Activated CD8-positive, alpha-beta memory T cell treated with anti-CD3 and anti-CD28 coated beads for 48 hours (primary cell): ENCODE results near the gene SFXN3.
A peak's percentile ranks its signal among the peaks of the same experiment; 100 is the strongest.

Experiments used
- DNase-seq, 3 experiments: peaks; one replicate each; pipeline ENCODE4 v3.0.0-alpha.2; 2020; ENCODE audit warnings: low read depth in 2 of 3, low spot score in 2 of 3

SFXN3 gene

GRCh38 chr10:101014966-101015581 is 16.0 kb upstream of the SFXN3 start:
- no peak for DNase-seq

GRCh38 chr10:101015582-101015973 is 15.5 kb upstream of the SFXN3 start:
- DNase-seq = no peak

DNA sequence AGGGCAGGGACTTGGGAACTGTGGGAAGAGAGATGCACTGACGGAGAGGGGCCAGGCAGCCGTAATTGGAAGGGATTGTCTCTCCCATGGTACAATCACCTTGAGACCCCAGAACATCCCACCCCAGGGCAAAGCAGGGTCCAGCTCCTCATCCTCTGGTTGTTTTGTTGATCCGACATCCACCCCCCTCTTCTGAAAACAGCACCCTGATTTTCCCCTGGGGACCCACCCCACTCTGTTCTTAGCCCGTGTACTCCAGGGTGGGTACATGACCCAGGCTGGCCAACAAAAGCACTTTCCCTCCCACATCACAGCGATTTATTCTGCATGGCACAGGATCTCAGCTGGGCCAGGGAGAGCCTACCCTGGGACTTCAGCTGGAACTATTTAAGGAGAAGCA is 14.2 kb upstream of the SFXN3 start:
- DNase-seq = no peak

- DNase-seq = no peak
Measured at GRCh38 chr10:101018118-101018599, 12.9 kb upstream of the SFXN3 start.

DNA sequence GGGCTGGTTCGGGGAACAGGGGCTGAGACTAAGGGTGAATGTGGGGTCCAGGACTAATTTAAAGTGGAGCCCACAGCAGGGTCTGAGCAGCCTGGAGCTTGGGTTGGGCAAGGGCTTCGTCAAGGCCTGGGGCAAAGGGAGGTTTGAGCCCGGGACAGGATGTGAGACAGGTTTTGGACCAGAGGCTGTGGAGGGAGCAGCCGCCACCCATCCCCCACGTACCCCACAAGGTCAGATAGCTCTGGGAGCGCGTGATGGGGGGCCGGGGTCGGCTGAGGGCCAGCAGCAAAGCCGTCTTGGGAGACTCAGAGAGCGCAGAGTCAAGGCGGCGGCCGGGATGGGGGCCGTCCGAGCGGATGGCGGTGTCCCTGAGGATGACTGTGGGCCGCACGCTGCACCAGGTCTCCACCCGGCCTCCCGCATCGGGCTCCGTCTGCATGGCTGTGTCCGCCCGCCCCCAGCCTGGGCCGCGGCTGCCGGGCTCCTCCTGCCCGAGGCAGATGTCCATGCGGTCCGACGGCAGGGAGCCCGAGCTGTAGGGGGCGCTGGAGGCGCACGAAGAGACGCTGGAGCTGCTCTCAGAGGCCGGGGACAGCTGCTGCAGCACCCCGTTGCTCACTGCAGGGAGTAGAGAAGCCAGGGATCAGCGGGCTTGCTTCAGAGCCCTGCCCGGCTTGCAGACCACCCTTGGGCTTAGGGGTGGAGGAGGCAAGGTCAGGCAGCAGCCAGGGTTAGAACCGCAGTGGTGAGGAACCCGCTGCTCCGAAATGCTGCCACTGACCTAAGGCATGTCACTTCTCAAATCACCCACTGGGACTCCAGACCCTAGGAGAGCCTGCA is 12.2 kb upstream of the SFXN3 start:
- DNase-seq = peak in 2 of 3 experiments; percentile 60 to 68

DNA sequence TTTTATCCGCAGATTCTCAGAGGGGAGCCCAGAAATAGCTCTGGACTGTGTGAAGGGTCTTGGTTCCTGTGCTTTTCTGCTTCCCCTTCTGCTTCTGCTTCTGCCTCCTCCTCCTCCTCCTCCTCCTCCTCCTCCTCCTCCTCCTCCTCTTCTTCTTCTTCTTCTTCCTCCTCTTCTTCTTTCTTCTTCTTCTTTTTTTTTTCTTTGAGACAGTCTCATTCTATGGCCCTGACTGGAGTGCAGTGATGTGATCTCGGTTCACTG is 11.7 kb upstream of the SFXN3 start:
- DNase-seq = no peak

DNA sequence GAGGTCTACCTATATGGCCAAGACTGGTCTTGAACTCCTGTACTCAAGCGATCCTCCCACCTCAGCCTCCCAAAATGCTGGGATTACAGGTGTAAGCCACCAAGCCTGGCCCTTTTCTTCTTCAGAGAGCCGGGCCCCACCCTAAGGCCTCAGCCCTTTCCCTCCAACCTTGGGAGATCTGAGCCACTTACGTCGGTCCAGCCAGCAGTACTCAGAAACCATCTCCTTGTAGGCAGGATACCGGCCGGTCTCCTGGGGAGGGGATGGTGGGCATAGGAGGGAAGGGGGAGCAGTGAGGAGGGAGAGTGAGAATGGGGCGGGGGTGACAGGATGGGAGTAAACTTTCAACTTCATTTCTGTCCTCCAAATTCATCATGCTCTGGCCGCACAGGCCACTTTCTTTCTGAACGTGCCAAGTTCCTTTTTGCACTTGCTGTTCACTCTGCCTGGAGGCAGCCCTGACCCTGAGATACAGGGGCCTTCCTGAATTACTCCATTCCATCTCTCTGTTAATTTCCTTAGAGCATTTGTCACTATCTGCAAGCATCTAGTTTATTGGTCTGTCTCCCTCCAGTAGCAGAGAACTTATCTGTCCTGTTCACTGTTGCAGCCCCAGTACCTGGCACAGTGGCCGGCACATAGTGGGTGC is 10.5 kb upstream of the SFXN3 start:
- DNase-seq = no peak

GRCh38 chr10:101021239-101021638 is 9.8 kb upstream of the SFXN3 start:
- DNase-seq = no peak

DNA sequence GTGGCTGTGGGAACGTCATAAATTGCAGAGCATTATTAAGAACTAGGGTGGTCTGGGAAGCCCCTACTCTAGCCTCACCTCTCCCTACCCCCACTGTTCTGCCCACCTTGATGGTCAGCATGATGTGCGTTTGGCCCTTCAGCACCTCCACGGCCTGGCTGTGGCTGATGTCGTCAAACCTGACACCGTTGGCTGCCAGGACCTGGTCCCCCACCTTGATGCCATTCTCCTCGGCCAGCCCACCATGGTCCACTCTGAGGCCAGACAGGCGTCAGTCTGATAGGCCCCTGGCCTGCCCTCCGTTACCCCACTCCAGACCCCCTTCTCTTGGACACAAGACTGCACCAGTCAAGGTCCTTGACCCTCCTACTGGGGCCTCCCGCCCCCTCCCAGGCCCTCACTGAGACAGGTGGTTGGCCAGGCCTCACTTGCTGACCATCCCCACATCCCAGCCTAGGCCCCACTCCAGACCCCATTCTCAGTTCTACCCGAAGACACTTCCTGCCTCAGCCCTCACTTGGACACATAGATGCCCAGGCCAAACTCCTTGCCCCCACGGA is 9.3 kb upstream of the SFXN3 start:
- DNase-seq = no peak

DNA sequence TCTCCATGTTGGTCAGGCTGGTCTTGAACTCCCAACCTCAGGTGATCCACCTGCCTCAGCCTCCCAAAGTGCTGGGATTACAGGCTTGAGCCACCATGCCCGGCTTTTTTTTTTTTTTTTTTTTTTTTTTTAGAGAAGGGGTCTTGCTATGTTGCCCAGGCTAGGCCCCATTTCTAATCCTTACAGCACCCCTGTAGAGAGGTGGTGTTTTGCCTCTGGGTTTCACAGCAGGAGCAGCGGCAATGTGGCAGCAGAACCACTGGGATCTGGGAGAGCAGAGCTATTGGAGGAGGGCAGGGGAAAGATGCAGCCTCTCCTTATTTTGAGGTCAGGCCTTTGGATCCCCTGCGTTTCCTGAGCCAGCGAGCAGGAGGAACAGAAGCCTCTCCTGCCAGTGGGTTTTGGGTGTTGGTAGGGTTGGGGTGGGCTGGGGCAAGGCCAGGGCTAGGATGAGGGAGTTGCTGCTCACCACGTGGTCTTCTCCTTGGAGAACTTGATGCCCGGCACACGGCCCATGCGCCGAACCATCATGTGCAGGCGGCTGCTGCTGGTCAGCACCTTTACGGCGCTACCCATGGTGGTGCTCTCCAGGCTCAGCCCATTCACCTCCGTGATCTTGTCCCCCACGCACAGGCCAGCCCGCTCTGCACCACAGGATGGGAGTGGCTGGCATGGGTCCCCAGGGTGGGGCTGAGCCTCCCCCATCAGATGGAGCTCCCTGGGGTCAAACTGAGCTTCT is 7.9 kb upstream of the SFXN3 start:
- no peak for DNase-seq

GRCh38 chr10:101027106-101027720 is 3.8 kb upstream of the SFXN3 start:
- no peak for DNase-seq

GRCh38 chr10:101028446-101029337 is 2.3 kb upstream of the SFXN3 start:
- DNase-seq = no peak

- no peak for DNase-seq
Measured at GRCh38 chr10:101029520-101030295, 1.3 kb upstream of the SFXN3 start.

GRCh38 chr10:101030496-101031127 is 422 bp upstream of the SFXN3 start:
- no peak for DNase-seq

- peak; percentile 43 to 58 (median 48) for DNase-seq
Measured at GRCh38 chr10:101031796-101032636, 982 bp downstream of the SFXN3 start.

GRCh38 chr10:101032637-101033224 is 1.7 kb downstream of the SFXN3 start:
- DNase-seq = peak in 2 of 3 experiments; percentile 32 to 40

- DNase-seq = no peak
Measured at GRCh38 chr10:101033276-101033675, 2.2 kb downstream of the SFXN3 start.
